Nephron (organoid): ENCODE data around the gene GDAP1L1.

Experiments used
- H3K27ac Mint-ChIP-seq, 3 experiments: 2 replicates each; pipeline ENCODE4 v1.8.0; 2020; ENCODE audit warnings: mixed read lengths in 3 of 3, mild to moderate bottlenecking in 2 of 3, moderate library complexity in 1 of 3
- H3K27me3 Mint-ChIP-seq: 2 replicates; pipeline ENCODE4 v1.8.0; 2021; ENCODE audit warnings: low read depth, mild to moderate bottlenecking, moderate library complexity, mixed read lengths
- H3K36me3 Mint-ChIP-seq: 2 replicates; pipeline ENCODE4 v1.8.0; 2020; ENCODE audit warnings: low read depth, mixed read lengths
- H3K4me1 Mint-ChIP-seq: 2 replicates; pipeline ENCODE4 v1.8.0; 2020; ENCODE audit warnings: mixed read lengths
- H3K4me3 Mint-ChIP-seq, 3 experiments: 2 replicates each; pipeline ENCODE4 v1.8.0; 2020; ENCODE audit warnings: mild to moderate bottlenecking in 3 of 3, mixed read lengths in 3 of 3, moderate library complexity in 2 of 3
- H3K9me3 Mint-ChIP-seq: 2 replicates; pipeline ENCODE4 v1.8.0; 2020; ENCODE audit warnings: mixed read lengths
- CTCF ChIP-seq, 3 experiments: fragments of 200-600 bp; sonication (generic); IDR thresholded peaks; one replicate each; pipeline ENCODE4 v1.5.0; 2021; ENCODE audit warnings: antibody characterized with exemption in 3 of 3; ENCODE audit not compliant: unreplicated experiment in 3 of 3

The GDAP1L1 gene

GRCh38 chr20:44209686-44210405 lies 37.3 kb upstream of the GDAP1L1 start:
- no peaks in the 10 kb centered on the region for H3K27me3 Mint-ChIP-seq
- H3K9me3 Mint-ChIP-seq: no peaks in the 10 kb centered on the region
- H3K4me3 Mint-ChIP-seq: peak overlapping the region; percentile 92 to 100 (median 95)
- TF ChIP-seq CTCF (IDR thresholded peaks at IDR 0.05; ENCODE audit: unreplicated experiment in 3 of 3): no peak
- peaks cover 48% of the 10 kb centered on the region for H3K4me1 Mint-ChIP-seq
- peak overlapping the region; percentile 90 to 99 (median 97) for H3K27ac Mint-ChIP-seq
- H3K36me3 Mint-ChIP-seq: peaks cover 7% of the 10 kb centered on the region

- Mint-ChIP-seq H3K27me3 (no peaks in the 10 kb centered on the region), H3K36me3 (peaks cover 11% of the 10 kb centered on the region), H3K4me3 (peak within 1 kb of the TSS; percentile 92 to 100 (median 95)), H3K4me1 (peaks cover 52% of the 10 kb centered on the region), H3K27ac (peak within 1 kb of the TSS; percentile 90 to 99 (median 97)), H3K9me3 (no peaks in the 10 kb centered on the region)
- no peak for TF ChIP-seq CTCF (IDR thresholded peaks at IDR 0.05; ENCODE audit: unreplicated experiment in 3 of 3)
These were observed 36.5 kb upstream of the GDAP1L1 start, which contains the start of gene OSER1 for GRCh38 chr20:44210406-44211176. Gene OSER1, minus strand, starts transcription at chr20:44210771. Its CDS starts 3,814 bp downstream, at chr20:44206957.

GRCh38 chr20:44211177-44212039 lies 35.7 kb upstream of the GDAP1L1 start:
- TF ChIP-seq CTCF (IDR thresholded peaks at IDR 0.05; ENCODE audit: unreplicated experiment in 3 of 3): no peak

GRCh38 chr20:44212792-44213191 lies 34.3 kb upstream of the GDAP1L1 start:
- Mint-ChIP-seq H3K27ac (no peak overlapping the region), H3K4me1 (peaks cover 46% of the 10 kb centered on the region), H3K9me3 (no peaks in the 10 kb centered on the region), H3K4me3 (peak overlapping the region in 2 of 3 experiments; percentile 16 to 100), H3K36me3 (peaks cover 4% of the 10 kb centered on the region), H3K27me3 (no peaks in the 10 kb centered on the region)
- no peak for TF ChIP-seq CTCF (IDR thresholded peaks at IDR 0.05; ENCODE audit: unreplicated experiment in 3 of 3)

More at GRCh38 chr20:44211177-44212039, 35.7 kb upstream of the GDAP1L1 start:
- H3K27me3 Mint-ChIP-seq: no peaks in the 10 kb centered on the region
- peaks cover 50% of the 10 kb centered on the region for H3K4me1 Mint-ChIP-seq
- H3K36me3 Mint-ChIP-seq: peaks cover 6% of the 10 kb centered on the region
- peak overlapping the region; percentile 92 to 100 (median 95) for H3K4me3 Mint-ChIP-seq
- peak overlapping the region; percentile 90 to 99 (median 95) for H3K27ac Mint-ChIP-seq
- H3K9me3 Mint-ChIP-seq: no peaks in the 10 kb centered on the region

GRCh38 chr20:44215125-44215524 lies 32.0 kb upstream of the GDAP1L1 start:
- no peaks in the 10 kb centered on the region for H3K9me3 Mint-ChIP-seq
- TF ChIP-seq CTCF (IDR thresholded peaks at IDR 0.05; ENCODE audit: unreplicated experiment in 3 of 3): peak; percentile 81 to 91 (median 89)
- peak overlapping the region in 1 of 3 experiments; percentile 2 for H3K27ac Mint-ChIP-seq
- peaks cover 28% of the 10 kb centered on the region for H3K4me1 Mint-ChIP-seq
- peaks cover 4% of the 10 kb centered on the region for H3K36me3 Mint-ChIP-seq
- peak overlapping the region in 1 of 3 experiments; percentile 24 for H3K4me3 Mint-ChIP-seq
- H3K27me3 Mint-ChIP-seq: no peaks in the 10 kb centered on the region
